GM21825 (cell line): ENCODE measurements around the gene SIDT1.

Source experiments
- ATAC-seq: cut with Tn5 transposase; IDR thresholded peaks from one replicate; pipeline ENCODE4 v1.9.1; 2021; ENCODE audit warnings: mild to moderate bottlenecking, moderate library complexity; ENCODE audit not compliant: unreplicated experiment

The SIDT1 gene

DNA sequence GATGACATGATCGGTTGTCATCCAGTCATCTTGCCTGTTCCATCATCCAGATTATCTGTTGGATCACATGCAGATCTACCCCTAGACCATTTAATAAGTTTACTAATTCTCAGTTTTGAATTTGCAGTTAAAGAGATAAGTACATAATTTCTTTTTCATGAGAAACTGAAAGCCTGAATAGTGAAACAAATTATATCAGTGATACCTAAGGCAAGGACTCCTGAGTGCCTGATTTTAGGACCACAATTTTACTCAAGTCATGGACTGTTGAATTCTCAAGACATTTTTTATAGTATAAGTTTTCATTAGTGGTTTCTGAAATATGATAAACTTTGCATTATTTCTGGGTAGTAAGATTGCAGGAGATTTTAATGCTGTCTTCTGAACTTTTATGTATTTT lies 13.2 kb downstream of the SIDT1 start:
- ATAC-seq, result no peak

DNA sequence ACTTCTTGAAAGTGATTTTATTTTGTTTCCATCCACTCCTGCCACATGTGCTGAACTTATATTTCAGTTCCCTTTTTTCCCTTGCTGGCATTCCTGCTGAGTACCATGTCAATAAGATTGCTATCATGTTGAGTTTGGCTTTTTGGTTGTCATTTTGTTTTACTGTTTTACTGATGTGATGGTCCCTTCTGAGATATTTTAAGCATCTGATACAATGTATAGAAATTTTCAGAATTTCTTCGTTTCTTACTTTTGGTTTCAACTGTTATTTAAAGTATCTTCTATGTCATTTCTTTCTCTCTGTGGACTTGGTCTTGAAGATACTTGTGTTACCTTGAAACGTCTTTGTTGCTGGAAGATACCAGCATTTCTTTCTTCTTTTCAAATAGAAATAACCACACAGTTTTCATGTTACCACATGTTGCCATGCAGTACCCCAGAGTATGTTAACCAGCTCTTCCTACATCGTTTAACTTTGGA lies 14.1 kb downstream of the SIDT1 start:
- ATAC-seq, result peak; percentile 77

DNA sequence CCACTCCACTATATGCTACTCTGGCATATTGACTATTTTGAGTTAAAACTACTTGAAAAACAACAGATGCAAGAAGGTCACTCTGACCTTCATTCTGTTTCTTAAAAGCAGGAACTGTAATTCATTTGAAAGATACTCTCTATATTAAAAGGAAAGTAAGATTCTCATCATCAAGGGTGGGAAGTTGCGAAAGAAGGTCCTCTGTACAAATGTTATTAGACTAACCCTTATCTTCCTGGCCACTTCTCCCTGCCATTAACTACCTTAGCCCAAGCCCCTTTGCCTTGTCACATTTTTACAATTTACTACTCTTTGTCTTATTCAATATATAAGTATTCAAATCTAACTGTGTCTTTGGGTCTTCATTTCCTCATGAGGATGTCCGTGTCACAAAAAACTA lies 16.1 kb downstream of the SIDT1 start:
- no peak for ATAC-seq

DNA sequence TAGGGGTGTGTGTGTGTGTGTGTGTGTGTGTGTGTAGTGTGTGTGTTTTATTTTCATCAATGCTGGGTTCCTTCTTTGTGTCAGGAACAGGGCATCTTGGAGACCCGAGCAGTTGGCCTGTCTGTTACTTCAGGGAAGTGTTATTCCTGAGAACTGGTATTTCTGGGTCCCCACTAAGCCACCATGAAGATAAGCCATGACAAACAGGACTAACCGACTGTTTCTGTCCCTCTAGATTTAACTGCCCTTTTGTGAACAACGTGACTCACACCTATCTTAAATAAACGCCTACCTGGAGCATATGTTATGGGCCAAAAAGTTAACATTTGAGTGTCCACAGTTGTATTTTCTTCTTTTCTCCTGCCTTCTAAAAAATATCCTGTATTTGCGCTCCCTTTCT lies 19.5 kb downstream of the SIDT1 start:
- ATAC-seq, result no peak

DNA sequence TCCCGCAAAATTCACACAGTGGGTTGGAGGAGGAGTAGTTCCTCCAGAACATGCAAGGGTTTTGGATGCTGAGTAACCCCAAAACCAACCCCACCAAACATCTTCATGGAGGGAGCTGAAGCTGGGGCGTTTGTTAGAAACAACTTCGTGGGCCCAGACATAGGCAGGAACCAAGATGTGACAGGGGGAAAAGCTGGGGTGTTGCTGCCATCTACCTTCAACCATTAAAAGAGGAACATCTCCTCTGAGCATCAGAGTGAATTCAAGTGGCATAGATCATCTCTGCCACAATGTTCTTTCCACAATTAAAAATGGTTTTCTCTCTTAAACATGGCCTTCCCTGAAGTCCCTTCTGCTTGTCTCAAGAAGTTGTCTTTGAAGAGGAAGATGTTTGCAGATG lies 20.5 kb downstream of the SIDT1 start:
- no peak for ATAC-seq

DNA sequence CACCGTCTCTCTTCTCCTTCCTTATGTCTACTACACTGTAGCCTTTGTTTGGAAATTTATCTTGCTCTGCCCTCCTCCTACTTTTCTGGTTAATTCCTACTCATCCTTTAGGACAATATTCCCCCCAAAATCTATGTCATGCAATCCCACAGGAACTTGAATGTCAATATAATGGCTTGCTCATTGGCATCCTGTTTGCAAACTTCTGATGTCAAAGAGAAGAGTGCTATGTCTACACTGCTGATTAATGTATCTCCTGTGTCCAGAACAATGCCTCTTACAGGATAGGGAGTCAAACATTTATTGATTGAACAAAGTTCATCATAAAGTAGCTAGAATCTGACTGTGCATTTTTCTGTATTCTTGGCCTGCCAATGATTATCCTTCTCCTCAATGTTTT lies 22.8 kb downstream of the SIDT1 start:
- no peak for ATAC-seq

DNA sequence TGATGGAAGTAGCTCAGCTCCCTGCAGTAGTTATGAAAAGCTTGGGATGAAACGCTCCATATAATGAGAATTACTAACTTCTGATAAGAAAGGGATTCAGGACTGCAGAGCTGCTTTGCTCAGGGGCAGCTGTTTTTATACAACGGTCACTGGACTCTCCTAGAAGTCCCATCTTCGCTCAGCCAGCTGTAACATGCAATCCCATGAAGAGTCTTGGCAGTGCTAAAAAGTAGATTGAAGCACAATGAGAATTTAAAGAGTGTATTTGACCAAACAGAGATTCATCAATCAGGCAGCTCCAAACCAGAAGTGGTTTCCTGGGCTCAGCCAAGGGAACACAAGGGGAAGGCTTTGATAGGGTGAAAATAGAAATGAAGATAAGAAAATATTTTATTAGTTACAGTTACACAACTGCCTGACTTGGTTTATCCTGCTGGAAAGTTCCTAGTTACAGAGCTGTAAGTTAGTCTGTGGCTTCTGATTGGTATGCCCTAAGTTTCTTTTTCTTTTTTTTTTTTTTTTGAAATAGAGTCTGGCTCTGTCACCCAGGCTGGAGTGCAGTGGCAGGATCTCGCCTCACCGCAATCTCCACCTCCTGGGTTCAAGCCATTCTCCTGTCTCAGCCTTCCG lies 24.1 kb downstream of the SIDT1 start:
- ATAC-seq, result no peak

DNA sequence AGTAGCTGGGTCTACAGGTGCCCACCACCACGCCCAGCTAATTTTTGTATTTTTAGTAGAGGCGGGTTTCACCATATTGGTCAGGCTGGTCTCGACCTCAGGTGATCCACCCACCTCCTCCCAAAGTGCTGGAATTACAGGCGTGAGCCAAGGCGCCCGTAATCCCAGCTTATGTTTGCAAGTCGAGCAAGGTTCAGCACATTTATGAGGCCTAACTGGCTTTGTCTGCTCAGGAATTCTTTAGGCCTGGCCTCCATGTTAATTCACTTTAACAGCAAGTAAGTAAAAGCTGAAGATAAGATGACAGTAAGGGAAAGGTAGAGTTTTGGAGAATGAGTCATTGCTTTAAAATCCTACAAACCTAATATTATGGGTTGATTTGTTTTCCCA lies 24.6 kb downstream of the SIDT1 start:
- ATAC-seq, result no peak

DNA sequence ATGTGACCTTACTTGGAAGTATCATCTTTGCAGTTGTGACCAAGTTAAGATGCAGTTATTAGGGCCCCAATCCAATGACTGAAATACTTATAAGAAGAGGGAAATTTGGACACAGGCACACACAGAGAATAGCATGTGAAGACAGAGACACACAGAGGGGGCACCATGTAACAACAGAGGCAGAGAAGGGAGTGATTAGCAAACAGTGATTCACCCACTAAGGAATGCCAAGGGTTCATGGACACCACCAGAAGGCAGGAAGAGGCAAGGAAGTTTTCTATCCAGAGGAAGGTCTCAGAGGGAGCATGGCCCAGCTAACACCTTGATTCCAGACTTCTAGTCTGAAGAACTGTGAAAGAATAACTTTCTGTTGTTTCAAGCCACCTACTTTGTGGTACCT lies 25.0 kb downstream of the SIDT1 start:
- ATAC-seq, result no peak

DNA sequence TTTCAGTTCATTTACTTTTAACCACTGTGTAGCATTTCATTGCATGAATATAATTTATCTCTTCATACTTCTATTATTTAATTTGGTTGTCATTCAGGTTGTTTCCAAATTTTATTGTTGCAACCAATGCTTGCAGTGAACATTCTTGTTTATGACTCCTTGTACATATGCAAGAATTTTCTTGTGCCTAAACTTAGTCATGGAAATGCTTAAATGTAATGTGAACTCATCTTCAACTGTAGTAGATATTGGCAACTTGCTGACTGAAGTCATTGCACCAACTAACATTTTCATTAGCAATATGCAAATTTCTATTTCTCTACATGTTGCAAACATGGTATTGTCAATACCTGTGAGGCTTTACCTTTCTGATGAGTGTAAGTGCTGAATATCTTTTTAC lies 26.7 kb downstream of the SIDT1 start:
- no peak for ATAC-seq

DNA sequence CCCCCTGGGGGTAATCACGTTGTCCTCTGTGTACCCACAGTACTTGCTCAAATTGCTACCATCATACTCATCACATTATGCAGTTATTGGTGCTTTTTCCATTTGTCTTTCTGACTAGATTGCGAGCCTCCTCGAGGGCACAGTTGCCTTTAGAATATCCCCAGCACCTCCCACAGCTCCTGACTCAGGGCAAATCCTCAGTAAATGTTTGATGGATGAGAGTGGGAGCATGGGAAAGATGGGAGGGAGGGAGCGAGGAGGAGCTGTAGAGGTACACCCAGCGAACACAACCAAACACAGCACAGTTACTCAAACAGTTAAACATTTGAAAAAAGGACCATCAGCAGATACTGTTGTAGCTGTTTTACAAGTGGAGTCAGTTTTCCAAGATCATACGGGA lies 27.9 kb downstream of the SIDT1 start:
- ATAC-seq, result no peak

DNA sequence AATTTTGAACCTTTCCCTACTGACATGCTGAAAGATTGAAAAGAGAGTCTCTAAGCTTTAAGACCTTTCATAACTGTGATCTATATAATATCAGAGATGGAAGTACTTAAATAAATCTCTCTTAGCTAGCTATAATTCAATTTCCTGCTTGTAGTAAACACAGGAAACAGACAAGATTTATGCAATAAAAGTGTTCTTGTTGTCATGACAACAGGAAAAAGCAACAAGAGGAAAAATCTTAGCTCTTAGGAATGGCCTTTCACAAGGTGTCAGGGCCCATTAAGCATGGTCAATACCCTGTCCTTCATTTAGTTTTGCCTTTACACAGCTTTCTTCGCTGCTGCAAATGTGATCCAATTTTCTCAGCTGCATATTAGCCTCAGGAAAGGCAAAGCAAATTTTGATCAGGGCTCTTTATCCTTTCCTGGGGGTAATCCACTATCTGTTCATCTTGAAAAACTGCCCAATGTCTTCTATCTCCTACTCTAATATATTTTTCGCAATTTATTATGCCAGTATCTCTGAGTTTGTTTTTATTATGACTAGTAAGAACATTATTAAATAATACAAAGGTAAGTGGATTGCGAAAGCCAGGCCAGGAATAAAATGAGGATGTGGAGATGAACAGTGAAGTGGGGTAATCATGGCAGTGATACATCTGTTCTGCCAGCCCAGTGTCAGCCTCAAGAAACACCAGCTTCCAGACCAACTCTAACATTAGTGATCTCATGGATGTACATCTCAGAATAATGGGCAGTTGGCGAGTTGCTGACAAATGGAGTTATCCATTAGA lies 28.7 kb downstream of the SIDT1 start:
- ATAC-seq, result no peak

DNA sequence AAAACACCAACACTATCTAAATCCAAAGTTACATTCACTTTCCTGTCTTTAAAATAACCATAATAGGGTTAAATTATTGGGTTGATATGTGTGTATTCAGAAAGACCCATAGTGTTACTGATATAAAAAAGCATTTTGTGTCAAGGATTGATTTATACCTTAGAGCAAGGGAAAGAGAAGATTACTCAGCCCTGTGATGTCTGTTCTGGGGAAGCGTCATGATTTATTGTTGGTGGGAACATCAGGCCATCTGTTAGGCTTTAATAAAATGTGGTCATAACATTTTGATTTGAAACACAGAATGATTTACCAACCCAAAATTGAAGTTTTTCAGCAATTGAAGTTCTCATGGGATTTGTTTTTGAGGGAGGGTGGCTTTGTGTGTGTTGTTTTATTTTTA lies 33.2 kb downstream of the SIDT1 start:
- no peak for ATAC-seq

DNA sequence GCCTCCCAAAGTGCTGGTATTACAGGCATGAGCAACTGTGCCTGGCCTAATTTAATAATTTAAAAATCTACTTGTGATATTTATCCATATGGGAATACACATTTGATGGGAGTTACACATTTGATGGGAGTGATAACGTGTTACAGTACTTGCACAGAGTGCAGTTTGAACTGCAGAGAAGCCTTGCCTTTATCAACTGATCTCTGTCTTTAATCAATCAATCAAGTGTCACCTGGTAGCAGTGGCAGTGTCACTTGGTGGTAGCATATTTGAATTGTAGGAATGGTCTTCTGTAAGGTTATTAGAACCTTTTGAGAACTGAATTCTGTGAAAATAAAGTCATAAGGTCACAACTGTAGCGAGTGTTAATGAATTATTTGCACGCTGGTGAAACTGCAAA lies 37.8 kb downstream of the SIDT1 start:
- no peak for ATAC-seq

DNA sequence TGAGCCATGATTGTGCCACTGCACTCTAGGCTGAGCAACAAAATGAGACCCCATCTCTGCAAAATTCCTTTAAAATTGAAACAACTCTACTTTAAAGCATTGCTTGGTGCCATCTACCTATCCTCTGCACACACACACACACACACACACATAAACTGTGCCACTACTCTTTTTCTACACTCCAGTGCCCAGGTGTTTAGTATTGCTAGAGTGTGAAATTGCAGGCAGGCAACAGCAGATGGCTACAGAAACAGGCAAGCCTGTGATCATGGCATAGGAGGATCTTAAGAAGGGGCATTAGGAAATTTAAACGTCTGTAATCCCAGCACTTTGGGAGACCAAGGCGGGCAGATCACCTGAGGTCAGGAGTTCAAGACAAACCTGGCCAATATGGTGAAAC lies 39.0 kb downstream of the SIDT1 start:
- no peak for ATAC-seq

DNA sequence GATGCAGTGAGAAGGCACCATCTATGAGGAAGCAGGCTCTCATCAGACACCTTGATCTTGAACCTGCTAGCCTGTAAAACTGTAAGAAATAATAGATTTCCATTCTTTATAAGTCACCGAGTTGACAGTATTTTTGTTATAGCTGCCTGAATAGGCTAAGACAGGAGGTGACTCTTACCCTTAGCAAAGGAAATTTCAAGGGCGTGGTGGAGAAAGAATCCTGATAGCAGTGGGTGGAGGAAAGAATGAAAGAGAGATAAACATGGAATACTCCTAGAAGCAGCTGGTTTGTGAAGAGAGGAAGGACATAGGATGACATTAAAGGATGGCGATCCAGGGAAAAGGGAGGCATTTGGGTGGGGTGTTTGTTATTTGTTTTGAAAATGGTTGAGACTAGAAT lies 41.4 kb downstream of the SIDT1 start:
- ATAC-seq, result no peak

DNA sequence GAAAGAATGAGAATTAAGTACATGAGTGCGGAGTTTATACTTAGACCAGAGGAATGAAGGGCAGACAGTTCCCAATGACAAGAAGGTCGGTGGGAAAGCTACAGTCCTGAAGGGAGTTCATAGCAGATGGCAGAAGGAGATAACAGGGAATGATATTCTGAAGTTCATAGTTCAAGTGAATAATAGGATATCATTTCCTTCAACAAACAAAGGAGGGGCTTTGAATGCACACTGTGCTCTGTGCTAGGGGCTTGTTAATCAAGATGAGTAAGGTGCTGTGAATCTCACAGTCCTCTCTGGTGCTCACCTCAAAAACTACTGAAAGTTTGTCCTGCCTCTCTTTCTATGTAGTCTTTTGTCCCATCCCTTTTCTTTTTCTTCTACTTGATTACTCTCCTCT lies 41.9 kb downstream of the SIDT1 start:
- no peak for ATAC-seq

DNA sequence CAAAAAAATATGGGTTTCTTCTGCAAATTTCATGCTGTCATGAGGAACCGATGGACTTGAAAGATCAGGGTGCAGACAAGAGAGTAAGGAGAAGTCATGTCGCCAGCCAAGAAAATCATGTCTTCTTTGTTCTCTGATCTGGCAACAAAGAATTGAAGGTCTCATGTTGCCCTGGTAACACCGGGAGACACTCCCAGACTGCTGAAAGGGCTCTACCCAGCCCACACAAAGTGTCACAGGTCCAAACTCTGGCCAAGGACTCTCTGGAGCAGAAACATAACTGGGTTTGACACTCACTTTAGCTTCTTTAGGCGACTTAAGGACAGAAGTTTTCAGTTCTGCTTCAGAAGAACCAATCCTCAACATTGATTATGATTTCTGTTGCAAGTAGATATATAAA lies 42.9 kb downstream of the SIDT1 start:
- ATAC-seq, result no peak

DNA sequence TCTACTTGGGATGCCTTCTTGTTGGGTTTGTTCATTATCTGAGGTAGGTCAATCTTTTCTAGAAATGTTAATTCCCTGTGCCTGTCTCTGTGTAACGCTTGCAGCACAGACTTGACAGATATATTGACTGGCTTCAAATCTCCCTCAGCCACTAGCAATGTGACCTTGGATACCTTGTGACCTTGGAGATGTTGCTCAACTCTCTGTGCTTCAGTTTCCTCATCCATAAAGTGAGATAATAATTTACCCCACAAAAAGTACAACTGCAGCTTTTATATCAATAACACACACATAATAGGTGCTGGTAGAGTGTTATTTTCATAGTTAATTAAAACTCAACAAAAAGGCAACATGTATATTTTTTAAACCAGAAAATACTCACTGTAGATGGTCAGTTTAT lies 52.9 kb downstream of the SIDT1 start:
- ATAC-seq, result no peak

DNA sequence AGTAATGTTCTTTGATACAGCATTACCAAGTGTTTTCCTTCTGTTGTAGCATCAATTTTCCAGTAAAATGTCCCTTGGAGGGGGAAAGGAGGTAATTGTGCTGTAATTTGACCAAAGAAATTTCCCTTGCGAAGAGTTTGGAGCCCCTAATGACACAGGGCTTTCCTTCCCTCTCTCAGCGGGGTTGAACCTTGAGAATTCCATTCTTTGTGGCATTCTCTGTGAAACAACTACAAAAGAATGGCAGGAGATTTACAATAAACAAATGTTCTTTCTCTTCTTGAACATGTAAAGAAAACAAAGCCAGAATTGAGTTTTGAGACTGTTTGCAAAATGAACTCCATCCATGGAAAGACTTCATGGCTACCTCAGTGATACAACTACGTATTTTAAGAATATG lies 53.4 kb downstream of the SIDT1 start:
- no peak for ATAC-seq

DNA sequence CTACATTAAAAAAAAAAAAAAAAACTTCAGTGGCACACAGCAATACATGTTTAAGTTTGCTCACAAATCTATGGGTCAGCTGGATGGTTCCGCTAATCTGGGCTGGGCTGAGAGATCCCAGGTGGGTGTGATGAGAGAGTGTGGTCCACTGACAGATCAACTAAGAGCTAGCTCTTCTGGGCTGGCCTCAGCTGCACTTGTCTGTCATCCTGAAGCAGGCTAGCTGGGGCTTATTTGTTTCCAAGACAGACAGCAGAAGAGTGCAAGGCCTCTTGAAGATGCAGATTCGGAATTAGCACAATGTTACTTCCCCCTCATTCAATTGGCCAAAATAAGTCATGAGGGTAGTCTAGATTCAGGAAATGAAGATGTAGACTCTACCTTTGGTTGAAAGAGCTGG lies 56.5 kb downstream of the SIDT1 start:
- ATAC-seq, result no peak

DNA sequence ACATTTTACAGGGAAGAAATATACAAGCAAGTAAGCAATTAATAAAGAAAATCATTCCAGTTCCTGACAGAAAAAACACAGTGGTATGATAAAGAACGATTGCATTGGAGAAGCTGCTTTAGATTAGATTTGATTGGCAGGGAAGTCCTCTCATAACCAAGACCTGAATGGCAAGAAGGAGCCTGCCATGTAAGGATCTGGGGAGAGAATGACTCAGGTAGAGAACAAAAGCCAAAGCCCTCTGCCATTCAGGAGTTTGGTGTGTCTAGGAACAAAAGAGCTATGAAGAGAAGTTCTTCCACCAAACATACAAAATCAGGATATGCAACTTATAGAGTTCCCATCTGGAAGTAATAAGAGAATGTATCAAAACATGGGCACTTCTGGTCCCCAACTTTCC lies 57.6 kb downstream of the SIDT1 start:
- ATAC-seq, result no peak

DNA sequence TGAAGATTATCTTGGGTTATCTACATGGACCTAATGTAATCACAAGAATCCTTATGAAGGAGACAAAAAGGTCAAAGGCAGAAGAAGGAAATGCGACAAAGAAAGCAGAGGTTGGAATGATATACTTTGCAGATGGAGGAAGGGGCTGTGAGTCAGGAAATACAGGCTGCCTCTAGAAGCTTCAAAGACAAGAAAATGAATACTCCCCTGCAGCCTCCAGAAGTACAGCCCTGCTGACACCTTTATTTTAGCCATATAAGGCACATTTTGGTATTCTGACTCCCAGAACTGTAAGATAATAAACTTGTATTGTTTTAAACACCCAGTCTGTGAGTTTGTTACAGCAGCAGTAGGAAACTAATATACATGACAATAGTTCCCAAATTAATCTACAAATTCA lies 58.6 kb downstream of the SIDT1 start:
- ATAC-seq, result no peak
